OCI-LY7 (cell line): ENCODE results near the gene SETD1A. TPM values are rescaled to one million over a fixed set of nuclear protein-coding genes. Genes with fewer than 3 reads are reported as not detected.
A peak's percentile ranks its signal among the peaks of the same experiment; 100 is the strongest.

Source experiments
- BruUV-seq: library from RNA; stranded (reverse); fragments of 400-500 nt; replicated peaks from 2 replicates; lab custom pipeline; 2021; lab: Mats Ljungman, UMichigan
- CTCF ChIA-PET: fragments of 300-600 bp; sonication (Branson Sonifier 250); formaldehyde crosslinking; loops from one replicate; lab custom pipeline; 2022; ENCODE audit warnings: antibody characterized with exemption; ENCODE audit not compliant: unreplicated experiment; lab: Charles Lee
- POLR2A ChIA-PET: fragments of 300-600 bp; sonication (Branson Sonifier 250); formaldehyde crosslinking; loops from one replicate; lab custom pipeline; 2022; ENCODE audit warnings: antibody characterized with exemption; lab: Charles Lee
- DNase-seq: peaks from one replicate; pipeline ENCODE4 v3.0.0-alpha.2; 2015; ENCODE audit warnings: low spot score
- H2AFZ ChIP-seq: fragments of 200-600 bp; sonication (generic), shearing (Covaris generic); 2 replicates; pipeline ENCODE4 v1.6.1; 2014; ENCODE audit warnings: mild to moderate bottlenecking, antibody characterized with exemption, low read length, moderate library complexity
- H3K27ac ChIP-seq: fragments of 200-600 bp; sonication (generic); 2 replicates; pipeline ENCODE4 v1.5.1; 2014; ENCODE audit warnings: mixed run types, low read depth, mild to moderate bottlenecking, moderate library complexity, low read length, inconsistent platforms; ENCODE audit not compliant: poor library complexity, severe bottlenecking
- H3K36me3 ChIP-seq: fragments of 200-600 bp; sonication (generic); 2 replicates; pipeline ENCODE4 v1.6.1; 2014; ENCODE audit warnings: mild to moderate bottlenecking, antibody characterized with exemption, low read length, moderate library complexity, mixed read lengths; ENCODE audit not compliant: insufficient read depth
- H3K4me1 ChIP-seq: fragments of 200-600 bp; sonication (generic); 2 replicates; pipeline ENCODE4 v1.5.1; 2014; ENCODE audit warnings: mild to moderate bottlenecking, low read length; ENCODE audit not compliant: insufficient read depth, poor library complexity, severe bottlenecking
- H3K4me2 ChIP-seq: fragments of 200-600 bp; sonication (generic); 2 replicates; pipeline ENCODE4 v1.6.1; 2014; ENCODE audit warnings: mild to moderate bottlenecking, low read length
- H3K4me3 ChIP-seq: fragments of 200-600 bp; sonication (generic); 2 replicates; pipeline ENCODE4 v1.5.1; 2014; ENCODE audit warnings: mild to moderate bottlenecking, low read depth, low read length; ENCODE audit not compliant: poor library complexity, severe bottlenecking
- H3K79me2 ChIP-seq: fragments of 200-600 bp; sonication (generic); 2 replicates; pipeline ENCODE4 v1.6.1; 2016; ENCODE audit warnings: low read depth, mild to moderate bottlenecking, low read length, moderate library complexity, mixed read lengths; ENCODE audit not compliant: insufficient read depth
- H3K9me2 ChIP-seq: fragments of 200-600 bp; sonication (generic); 2 replicates; pipeline ENCODE4 v1.6.1; 2016; ENCODE audit warnings: mild to moderate bottlenecking, low read length, mixed read lengths; ENCODE audit not compliant: insufficient read depth
- H3K9me3 ChIP-seq: fragments of 200-600 bp; sonication (generic); 2 replicates; pipeline ENCODE4 v1.6.1; 2014; ENCODE audit warnings: mild to moderate bottlenecking, mixed run types, low read length, mixed read lengths
- H4K20me1 ChIP-seq: fragments of 200-600 bp; sonication (generic); 2 replicates; pipeline ENCODE4 v1.6.1; 2014; ENCODE audit warnings: mild to moderate bottlenecking, antibody characterized with exemption, low read length, moderate library complexity, mixed read lengths; ENCODE audit not compliant: insufficient read depth
- EZH2phosphoT487 ChIP-seq: fragments of 200-600 bp; sonication (generic); IDR thresholded peaks from 2 replicates; pipeline ENCODE4 v1.6.1; 2018; ENCODE audit warnings: low read depth, borderline replicate concordance, mild to moderate bottlenecking, mixed run types, antibody characterized with exemption, low read length, moderate library complexity, mixed read lengths
- intact Hi-C: fragments of 100-400 bp; cut with micrococcal nuclease; formaldehyde crosslinking; loops from one replicate; pipeline ENCODE4 v1.10.0; 2022; ENCODE audit not compliant: unreplicated experiment
- total RNA-seq, 2 experiments: library from RNA; depleted of rRNA in 1 of 2; stranded (reverse); fragments of >200 nt in 1 of 2; shearing (Covaris generic) in 1 of 2; gene quantifications; 2 replicates each; pipeline ENCODE4 v1.2.3, GENCODE V29; 2014 to 2022
- TF ChIP-seq, protein P1 (sequence below): fragments of 200-600 bp; sonication (generic); conservative IDR thresholded peaks from 2 replicates; pipeline ENCODE4 v1.5.1; 2014; ENCODE audit warnings: mild to moderate bottlenecking, antibody characterized with exemption, low read length, moderate library complexity, mixed read lengths

The SETD1A gene
- total RNA-seq, 2 experiments from 2014 or later: 8.6 to 36.0 TPM

DNA sequence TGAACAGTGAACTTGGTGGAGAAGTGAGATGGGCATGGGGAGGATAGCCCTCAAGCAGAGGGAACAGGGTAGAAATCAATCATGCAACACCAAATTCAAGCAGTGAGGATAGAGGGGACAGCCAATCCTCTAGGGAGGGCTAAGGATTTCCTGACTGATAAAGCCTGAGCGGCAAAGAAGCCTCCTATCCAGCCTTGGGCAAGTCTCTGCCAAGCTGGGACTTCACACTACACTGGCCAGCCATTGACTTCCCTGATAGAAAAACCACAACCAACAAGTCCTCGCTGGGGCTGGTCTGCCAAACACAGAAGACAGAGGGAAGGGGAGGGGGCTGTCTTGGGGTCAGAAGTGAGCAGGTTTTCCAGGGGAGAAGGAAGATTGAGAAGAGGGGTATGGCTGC lies 36.7 kb upstream of the SETD1A start:
- no peak for DNase-seq
- peaks cover 12% of the 10 kb centered on the region for H3K4me1 ChIP-seq
- no peak overlapping the region for H3K27ac ChIP-seq
- H3K4me3 ChIP-seq: no peak overlapping the region
- ChIA-PET POLR2A (no interaction called here), CTCF (interaction anchor here (1.2 kb wide), 1 partner anchor 75 kb away, joined by 4 read pairs; no protein-coding TSS in a partner anchor)
- intact Hi-C loops: loop anchor here (1.0 kb wide), 1 partner anchor 77 kb away; no protein-coding TSS in a partner anchor
- no peaks in the 10 kb centered on the region for H3K9me2 ChIP-seq
- no peaks in the 10 kb centered on the region for H3K79me2 ChIP-seq
- H3K4me2 ChIP-seq: peak overlapping the region; percentile 87; the same call in 1 of the 2 replicates
- TF ChIP-seq EZH2phosphoT487: no peak
- TF ChIP-seq, protein P1, sequence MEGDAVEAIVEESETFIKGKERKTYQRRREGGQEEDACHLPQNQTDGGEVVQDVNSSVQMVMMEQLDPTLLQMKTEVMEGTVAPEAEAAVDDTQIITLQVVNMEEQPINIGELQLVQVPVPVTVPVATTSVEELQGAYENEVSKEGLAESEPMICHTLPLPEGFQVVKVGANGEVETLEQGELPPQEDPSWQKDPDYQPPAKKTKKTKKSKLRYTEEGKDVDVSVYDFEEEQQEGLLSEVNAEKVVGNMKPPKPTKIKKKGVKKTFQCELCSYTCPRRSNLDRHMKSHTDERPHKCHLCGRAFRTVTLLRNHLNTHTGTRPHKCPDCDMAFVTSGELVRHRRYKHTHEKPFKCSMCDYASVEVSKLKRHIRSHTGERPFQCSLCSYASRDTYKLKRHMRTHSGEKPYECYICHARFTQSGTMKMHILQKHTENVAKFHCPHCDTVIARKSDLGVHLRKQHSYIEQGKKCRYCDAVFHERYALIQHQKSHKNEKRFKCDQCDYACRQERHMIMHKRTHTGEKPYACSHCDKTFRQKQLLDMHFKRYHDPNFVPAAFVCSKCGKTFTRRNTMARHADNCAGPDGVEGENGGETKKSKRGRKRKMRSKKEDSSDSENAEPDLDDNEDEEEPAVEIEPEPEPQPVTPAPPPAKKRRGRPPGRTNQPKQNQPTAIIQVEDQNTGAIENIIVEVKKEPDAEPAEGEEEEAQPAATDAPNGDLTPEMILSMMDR: no peak
- H2AFZ ChIP-seq: peak overlapping the region; percentile 72
- no TSS peak for BruUV-seq
- no peaks in the 10 kb centered on the region for H3K9me3 ChIP-seq
- no peaks in the 10 kb centered on the region for H3K36me3 ChIP-seq
- H4K20me1 ChIP-seq: no peaks in the 10 kb centered on the region

DNA sequence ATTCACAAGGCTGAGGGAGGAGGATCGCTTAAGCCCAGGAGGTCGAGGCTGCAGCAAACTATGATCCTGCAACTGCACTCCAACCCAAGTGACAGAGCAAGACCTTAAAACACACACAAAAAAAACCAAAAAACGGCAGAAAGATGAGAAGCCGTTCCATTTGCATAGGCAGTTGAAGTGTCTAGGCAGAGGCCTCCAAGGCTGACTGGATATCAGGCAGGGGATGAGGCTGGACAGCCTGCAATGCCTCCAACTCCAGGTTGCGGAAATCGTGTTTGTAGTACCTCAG lies 36.2 kb upstream of the SETD1A start:
- Histone ChIP-seq H3K4me2 (peak overlapping the region; percentile 87), H3K27ac (no peak overlapping the region), H3K9me3 (no peaks in the 10 kb centered on the region), H3K79me2 (no peaks in the 10 kb centered on the region), H3K36me3 (no peaks in the 10 kb centered on the region), H3K9me2 (no peaks in the 10 kb centered on the region), H4K20me1 (no peaks in the 10 kb centered on the region), H3K4me3 (peak overlapping the region; percentile 74), H2AFZ (peak overlapping the region; percentile 72), H3K4me1 (peaks cover 12% of the 10 kb centered on the region)
- TF ChIP-seq, protein P1: no peak
- TF ChIP-seq EZH2phosphoT487: no peak
- ChIA-PET CTCF (no interaction called here), POLR2A (no interaction called here)
- no peak for DNase-seq
- no TSS peak for BruUV-seq
- intact Hi-C loops: loop anchor here (1.0 kb wide), 1 partner anchor 77 kb away; no protein-coding TSS in a partner anchor

DNA sequence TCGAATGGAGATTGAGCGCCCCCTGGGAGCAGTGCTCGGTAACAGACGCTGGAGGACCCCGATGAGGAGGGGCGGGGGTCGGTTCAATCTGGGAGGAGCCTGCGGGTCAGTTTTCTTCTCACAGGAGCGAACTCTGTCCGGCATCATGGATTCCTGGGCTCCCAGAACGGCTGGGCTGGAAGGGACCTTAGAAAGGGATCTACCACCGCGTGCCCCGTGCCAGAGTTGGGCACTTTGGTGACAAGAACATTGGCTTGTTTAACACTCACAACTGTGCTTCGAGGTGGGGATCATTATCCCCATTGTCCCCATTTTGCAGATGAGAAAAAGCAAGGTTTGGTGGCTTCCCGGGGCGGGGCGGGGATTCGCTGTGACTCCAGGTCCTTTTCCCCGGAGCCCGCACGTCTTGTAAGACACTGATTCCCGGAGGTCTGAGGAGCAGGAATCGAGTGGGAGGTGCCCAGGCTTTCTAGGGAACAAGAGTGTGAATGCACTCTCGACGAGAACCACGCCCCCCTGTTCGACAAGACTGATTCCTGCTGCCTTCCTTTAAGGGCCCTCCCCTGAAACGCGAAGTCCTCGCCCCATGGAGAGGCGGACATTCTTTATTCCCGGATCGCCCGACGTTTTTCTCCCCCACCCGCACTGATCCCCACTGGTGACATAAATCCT lies 35.7 kb upstream of the SETD1A start:
- no peaks in the 10 kb centered on the region for H3K9me2 ChIP-seq
- H3K9me3 ChIP-seq: no peaks in the 10 kb centered on the region
- peak overlapping the region; percentile 72; the same call in 1 of the 2 replicates for H2AFZ ChIP-seq
- no peaks in the 10 kb centered on the region for H3K36me3 ChIP-seq
- H3K4me1 ChIP-seq: peaks cover 12% of the 10 kb centered on the region
- peak overlapping the region; percentile 87 for H3K4me2 ChIP-seq
- intact Hi-C loops: loop anchor here (1.0 to 2.0 kb wide), 7 partner anchors 35 to 263 kb away; partner anchors contain the start of genes CFAP119, FBRS, RNF40 and SETD1A
- peak overlapping the region; percentile 53 for H3K27ac ChIP-seq
- no TSS peak for BruUV-seq
- H3K4me3 ChIP-seq: peak overlapping the region; percentile 74
- H4K20me1 ChIP-seq: no peaks in the 10 kb centered on the region
- CTCF ChIA-PET: no interaction called here
- TF ChIP-seq, protein P1: peak; percentile 97
- no peak for TF ChIP-seq EZH2phosphoT487
- POLR2A ChIA-PET: no interaction called here
- peak; percentile 94 for DNase-seq
- H3K79me2 ChIP-seq: no peaks in the 10 kb centered on the region
